NCI-H446 treated with DMSO at 0.1 percent for 48 hours (cell line): ENCODE data around the gene WDFY4.

Source experiments
- DNase-seq: peaks from one replicate; lab custom pipeline; 2025; lab: John Stamatoyannopoulos, UW

WDFY4 gene

DNA sequence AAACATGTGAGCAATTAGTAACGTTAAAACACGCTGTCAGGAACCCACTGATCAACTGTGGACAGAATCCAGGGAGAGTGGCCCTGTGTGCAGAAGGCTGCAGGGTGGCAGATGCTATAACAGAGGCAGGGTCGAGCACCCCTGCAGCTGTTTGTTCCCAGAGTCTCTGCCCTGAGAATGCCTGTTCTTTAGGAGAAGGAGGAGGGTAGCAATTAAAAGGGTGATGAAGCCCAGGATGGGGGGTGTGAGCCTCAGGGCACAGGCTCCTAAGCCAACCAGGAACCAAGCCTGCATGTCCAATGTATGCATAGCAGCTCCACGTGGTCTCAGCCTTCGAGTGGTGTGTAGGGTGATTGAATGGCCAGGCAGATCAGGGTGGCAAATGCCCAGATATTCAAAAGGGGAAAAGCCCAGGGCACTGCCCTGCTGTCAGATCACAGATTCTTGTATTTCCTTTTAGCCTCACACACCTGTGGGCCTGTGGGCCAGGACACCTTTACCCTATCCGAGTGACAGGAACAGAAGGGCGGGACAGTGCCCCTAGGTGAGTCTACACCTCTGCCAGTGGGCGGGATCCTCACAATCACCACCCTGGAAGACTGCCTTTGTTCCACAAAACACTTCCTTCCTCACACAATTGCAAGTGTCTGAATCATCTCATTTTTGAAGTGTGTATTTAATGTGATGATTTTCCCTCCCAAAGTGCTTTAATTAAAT lies 7.3 kb downstream of the WDFY4 start:
- DNase-seq, result no peak

DNA sequence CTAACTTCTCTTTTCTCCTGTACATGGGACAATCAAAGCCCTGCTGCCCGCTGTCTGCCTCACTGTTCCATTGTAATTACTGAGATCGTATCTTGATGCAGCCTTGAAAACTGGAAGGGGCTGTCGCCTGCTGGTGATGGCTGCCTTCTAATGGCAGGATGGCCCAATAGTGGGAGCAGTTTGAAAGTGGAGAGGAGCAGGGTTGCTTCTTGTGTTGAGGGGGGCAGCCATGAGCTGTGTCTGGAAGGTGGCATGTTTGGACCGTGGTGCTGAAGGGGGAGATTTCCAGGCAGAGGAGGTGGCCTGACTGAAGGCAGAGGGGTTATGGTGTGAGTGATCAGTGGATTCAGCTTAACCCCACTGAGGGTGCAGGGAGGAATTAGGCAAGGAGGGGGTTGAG lies 8.1 kb downstream of the WDFY4 start:
- no peak for DNase-seq

DNA sequence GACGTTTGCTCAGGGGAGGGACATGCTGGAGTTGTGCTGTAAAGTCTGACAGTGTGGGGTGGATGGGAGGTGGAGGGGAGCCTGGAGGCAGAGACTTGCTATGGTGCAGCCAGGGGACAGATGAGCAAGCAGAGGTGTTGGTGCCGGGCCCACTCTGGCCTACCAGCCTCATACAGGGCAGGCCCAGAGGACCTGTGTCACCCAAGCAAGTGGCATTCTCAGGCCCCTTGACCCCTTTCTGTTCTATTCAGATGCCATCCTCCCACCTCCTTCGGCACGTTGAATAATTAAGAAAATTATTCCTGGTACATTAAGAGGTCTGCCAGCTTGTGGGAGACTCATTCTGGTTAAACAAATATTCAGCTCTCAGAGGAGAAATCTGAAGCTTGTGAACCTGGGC lies 8.5 kb downstream of the WDFY4 start:
- no peak for DNase-seq

DNA sequence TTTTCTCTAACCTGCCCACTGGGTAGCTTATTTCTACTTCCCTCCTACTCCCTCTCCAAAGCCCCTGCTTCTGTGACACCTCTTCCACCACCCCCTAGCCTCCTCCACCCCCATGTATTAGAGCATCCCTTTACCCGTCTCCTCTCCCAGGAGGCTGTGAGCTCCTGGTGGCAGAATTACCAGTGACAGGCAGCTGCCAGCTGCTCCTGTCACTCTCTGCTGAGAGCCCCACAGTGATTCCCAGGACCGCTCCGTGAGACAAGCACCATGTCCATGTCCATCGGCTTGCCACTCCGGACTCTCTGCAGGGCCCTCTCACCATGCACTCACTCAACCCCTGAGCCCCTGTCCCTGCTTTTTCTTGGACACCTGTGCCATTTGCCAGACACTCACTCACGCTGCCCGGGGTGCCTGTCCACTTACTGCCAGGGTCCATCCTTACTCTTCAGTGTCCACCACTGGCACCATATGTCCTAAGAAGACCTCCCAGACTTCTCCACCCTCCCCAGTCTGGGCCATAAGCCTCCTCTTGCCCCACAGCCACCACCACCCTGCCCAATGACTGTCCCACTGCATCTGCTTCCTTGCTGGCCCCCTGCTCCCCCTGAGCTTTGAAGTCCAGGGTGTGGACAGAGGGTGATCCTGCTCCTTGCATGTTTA lies 9.8 kb downstream of the WDFY4 start:
- no peak for DNase-seq

DNA sequence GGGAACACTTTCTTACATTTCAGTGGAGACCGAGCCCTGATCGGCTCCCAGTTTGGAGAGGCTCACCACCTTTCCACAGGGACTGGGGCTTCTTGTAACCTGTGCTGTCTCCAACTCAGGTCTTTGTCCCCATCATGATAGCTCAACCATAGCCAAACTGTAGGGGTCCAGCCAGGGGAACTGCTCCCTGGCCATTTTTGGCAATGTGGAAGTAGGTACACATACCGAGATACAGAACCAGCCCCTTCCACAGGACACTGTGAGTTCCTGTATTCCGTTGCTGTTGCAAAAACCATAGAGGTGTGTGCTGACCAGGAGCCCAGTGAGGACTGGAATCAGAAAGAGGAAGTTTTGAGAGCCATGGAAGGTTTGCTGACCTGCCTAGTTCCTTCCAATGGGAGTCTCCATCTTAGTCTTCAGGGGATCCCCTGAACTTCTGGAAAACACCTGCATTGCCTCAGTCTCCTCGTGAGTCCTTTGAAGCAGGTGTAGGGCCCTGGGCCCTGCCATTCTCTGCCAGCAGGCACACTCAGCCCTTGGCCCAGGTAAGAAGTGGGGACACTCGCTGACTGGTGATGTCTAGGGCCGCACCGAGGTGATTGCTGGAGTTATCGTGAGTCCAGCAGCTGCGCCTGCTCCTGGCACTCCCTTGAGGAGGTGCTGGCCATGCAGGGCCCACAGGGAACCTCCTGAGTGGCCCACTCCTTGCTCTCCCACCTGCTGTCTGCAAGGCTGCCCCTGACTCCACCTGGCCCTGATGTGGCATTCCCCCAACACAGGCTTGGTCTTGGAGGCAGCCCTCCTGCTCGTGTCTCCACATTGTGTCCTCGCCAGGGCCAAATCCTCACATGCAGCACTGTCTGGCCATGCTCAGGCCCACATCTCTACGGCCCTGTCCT lies 11.2 kb downstream of the WDFY4 start:
- DNase-seq, result no peak

DNA sequence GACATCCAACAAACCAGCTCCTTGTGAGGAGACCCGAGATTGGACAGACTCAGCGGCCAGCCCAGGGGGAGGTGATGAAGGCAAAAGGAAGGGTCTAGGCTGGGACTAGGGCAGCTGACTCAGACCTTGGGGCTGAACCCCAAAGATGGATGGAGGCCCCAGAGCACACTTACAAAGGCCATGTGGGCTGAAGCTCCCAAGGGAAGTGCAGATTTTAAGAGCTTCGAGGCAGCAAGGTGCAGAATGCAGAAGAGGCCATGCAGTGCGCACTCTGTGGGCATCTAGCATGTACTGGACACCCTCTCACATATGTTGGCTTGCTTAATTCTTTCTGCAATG lies 11.8 kb downstream of the WDFY4 start:
- no peak for DNase-seq

DNA sequence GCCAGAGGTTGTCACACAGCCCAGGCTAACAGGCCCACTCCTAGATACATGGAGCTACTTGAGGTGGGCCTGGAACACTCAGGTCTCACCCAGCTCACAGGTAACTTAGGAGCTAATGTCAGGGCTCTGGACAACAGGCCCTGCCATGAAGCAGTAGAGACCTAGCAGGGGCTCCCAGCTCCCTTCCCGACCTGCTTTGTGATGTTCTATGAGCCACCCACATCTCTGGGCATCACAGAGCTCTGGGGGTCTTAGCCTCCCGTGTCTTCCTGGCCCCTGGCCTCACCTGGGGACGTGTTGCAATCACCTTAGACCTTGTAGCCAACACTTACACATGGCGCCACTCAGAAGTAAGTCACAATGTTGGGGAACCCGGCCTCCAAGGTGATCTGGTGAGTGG lies 12.4 kb downstream of the WDFY4 start:
- DNase-seq, result no peak

DNA sequence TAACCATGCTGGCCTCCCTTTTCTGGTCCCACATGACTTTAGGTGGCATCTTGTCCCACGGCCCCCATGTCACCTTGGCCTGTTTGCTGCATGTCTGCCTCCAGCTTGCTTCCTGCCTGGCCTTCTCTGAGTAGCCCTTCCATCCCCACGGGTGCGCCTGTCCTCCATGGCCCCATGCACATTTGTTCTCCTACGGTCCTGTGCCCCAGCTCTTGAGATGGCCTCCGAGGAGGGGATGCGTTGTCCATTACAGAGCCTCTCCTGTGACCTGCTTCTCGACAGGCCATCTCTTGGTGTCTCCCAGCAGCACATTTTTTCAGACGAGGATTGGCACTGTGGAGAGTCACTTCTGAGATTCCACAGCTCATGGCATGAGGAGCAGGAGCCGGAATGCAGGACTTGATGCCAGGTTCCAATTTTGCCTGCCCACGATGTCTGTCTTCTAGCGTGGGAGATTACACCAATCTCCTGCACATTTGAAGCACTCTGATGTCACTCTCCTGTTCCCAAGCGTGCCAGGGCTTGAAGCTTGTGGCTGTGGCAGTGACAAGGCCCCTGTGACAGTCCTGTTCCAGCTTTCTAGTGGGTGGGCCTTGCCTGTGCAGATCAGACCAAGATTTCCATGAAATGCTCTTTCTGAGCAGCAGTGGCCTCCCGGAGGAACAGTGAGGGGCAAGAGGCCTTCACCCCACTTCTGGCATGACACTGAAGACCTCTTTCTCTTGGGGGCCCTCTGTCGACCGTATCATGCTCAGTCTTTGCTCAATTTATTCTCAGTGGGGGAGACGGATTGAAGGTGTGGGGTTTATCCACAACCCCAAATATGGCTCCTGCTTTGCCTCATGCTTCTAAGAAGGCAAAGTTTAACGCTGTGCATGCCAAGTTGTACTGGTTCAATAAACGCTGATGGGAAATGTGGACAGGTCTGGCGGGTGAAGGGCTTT lies 13.4 kb downstream of the WDFY4 start:
- DNase-seq, result no peak

DNA sequence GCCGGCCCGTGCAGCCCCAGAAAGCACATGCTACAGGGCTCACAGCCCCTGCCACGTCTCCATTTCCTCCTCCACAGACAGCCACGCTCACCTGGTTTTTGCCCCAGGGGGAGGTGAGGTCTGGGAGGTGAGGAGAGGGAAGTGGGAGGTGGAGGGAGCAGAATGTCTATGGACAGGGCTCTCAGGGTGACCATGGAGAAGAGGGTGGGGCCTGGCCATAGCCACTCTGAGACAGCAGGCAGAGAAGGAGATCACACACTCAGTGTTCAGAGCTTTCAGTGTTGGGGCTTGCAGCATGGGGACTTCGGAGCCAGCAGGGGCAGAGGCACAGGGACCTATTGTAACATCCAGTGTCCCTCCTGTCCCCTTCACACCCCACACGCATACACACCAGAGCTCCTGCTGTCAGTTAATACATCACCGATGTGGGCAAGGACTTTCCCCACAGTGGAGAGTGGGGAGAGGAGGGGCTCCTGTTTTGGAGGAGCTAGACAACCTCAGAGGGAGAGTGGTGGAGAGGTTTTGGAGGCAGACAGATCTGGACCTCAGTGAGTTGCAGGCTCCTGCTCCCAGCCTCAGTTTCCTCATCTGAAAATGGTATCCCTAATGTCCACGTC lies 14.4 kb downstream of the WDFY4 start:
- no peak for DNase-seq

DNA sequence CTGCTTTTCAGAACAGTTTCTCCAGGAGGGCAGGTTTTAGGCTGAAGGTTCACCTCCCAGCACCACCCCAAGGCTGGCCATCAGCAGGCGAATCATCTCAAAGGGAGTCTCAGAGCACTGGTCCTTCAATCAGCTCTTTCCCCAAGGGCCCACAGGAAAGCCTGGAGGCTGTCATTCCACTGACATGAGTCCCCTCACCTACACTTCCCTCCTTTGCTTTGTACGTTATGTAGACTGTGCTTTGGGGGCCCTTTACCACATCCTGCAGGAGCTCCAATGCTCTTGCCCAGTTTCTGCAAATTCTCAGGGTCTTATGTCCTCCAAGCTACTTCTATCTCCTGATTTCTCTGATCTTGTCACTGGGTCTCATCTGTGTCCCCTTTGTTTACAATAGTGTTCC lies 15.4 kb downstream of the WDFY4 start:
- no peak for DNase-seq

DNA sequence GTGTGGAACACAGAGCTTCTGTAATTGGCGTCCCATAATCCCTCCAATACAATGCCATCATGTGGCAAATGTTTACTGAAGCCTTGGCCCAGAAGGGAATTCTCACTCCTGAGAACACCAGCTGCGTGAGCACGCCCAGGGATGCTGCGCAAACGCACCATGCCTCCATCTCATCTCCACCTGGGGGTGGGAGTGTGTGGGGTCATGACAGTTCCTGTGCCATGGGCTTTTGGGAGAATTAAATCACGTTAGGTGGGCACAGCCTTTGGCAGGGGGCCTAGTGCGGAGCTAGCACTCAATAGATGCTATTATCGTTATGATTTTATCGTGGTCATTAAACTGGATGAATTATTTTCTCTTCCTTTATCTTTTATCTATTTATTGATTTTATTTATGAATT lies 15.8 kb downstream of the WDFY4 start:
- no peak for DNase-seq

DNA sequence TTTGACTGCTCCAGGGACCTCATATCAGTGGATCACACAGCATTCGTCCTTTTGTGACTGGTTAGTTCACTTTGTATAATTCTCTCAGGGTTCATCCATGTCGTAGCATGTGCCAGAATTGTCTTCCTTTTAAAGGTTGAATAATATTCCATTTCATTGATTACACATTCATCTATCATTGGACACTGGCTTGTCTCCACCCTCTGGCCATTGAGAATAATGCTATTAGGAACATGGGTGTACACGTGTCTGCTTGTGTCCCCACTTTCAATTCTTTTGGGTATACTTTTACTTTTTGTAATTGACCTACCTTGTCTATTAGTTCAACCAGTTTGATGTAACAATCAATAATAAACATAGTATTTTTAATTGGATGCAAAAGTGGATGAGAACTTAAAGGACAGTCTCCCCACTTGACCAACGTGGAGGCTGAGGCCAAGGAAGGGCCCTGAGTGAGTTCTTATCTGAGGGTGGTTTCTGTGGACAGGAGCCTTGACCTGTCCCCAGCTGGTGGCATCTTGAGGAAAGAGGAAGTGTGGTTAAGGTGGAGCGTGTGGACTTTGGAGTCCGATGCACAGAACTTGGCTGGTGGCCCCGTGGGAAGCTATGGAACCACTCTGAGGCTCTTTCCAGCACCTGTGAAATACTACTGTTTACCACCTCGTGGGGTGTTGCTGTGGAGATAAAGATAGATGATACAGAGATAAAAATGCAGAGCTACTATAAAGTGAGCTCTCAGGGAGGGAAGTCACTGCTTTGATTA lies 16.6 kb downstream of the WDFY4 start:
- no peak for DNase-seq

DNA sequence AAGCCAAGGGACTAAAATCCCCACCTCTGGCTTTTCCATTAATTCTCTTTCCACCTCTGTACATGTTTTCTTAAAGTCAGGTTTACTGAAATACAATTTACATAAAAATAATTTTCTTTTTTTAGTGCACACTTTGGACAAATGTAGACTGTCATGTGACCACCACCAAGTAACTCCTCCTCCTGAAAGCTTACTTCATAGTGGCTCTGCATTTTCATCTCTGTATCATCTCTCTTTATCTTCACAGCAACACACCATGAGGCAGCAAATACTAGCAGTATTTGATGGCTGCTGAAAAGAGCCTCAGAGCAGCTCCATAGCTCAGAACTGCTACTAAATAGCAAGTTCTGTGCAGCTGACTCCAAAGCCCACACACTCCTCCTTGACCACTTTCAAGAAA lies 17.3 kb downstream of the WDFY4 start:
- DNase-seq, result no peak

DNA sequence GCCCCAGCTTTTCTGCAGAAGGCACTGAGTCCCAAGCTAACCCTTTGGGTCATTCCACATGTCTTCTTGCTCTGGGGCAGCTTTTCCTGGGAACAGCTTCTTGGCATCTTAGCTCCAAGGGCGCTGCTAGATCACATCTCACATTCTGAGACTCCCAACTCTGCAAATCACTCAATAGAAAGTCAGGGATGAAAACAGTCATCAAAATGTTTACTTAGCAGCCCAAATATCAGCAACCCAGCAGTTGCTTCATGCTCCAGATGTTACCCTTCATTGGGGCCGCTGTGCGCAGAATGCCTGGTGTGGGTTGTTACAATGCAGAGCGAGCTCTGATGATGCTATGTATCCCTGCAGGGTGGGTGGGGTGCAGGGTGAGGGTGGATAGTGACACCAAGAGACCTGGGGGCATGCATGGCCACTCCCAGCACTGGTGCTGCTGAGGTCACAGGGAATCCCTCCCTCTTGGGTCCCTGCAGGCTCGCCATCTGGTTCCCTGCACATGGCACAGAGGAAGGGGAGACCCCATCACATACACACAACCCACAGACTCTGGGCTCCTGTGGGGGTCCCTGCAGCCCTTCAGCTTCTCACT lies 19.0 kb downstream of the WDFY4 start:
- no peak for DNase-seq

DNA sequence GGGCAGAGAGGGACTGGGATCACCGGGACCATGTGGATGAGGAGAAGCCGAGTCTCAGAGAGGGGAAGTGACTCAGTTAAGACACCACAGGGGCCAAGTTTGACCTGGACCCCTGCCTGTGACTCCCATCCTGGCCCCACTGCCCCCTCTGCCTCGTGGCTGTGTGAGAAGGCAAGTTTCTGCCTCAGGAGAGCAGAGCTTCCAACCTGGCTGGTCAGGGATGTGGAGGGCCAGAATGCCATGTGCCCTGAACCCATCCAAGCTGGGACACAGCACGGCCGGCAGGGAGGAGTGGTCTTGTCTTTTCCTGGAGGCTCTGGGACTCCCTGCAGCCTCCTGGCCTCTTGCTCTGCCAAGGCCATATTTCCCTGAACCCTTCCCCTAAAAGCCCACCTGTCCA lies 19.5 kb downstream of the WDFY4 start:
- no peak for DNase-seq

DNA sequence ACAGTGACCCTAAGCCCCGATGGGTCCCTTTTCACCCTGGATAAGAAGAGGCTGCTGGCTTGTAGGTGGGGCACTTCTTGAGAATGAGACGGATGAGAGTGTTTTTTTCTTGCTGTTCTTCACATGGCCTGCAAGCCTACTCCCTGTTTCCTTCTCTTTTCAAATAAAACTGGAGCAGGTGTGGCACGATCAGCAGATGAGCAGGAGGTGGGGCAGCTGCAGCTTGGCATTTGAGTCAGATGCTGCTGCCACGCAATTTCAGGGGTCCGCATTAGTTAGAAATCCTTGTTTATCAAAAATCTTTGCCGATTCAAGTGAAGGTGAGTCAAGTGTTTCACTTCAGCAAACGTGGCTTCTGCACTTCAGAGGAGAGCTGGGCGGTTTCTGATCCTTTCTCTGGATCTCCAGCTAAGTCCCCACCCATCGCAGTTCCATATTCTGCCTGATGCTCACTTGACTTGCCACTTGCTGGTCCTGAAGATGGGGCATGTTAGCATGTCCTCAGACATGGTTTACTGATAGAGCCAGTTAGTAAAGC lies 20.8 kb downstream of the WDFY4 start:
- DNase-seq, result no peak

DNA sequence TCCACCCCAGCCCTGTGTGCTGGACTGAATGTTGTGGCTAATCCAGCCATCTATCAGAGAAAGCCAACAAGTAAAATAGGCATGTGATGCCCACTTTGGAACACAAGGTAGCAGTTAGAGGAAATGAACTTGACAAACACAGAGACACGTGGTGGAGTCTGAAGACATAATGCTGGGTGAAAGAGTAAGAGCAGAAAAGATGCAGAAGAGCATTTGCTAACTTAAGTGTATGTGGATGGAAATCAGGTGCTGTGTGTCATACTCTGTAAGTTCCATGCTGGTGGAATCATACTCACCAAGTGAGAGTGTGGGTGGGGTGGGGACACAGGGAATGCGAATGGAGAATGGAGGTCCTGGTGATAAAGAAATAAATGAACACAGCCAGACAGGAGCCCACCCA lies 22.8 kb downstream of the WDFY4 start:
- DNase-seq, result no peak

DNA sequence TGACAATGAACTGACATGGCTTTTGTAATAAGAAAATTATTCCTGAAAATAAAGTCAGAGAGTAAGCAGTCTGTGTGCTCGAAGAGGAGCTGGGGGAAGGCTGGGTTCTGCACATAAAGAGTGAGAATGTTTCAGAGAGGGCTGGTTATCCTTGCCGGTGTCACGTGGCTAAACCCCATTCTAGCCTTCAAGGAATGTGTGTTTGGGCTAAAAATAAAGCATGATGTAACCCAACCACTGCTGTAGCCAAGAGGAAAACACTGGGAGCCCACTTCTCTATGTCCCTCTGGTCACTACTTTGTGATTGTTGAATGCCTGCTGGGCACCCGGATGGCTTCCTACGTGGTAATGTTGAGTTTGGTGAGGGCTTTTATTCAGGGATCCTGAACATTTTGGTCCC lies 23.5 kb downstream of the WDFY4 start:
- DNase-seq, result no peak

DNA sequence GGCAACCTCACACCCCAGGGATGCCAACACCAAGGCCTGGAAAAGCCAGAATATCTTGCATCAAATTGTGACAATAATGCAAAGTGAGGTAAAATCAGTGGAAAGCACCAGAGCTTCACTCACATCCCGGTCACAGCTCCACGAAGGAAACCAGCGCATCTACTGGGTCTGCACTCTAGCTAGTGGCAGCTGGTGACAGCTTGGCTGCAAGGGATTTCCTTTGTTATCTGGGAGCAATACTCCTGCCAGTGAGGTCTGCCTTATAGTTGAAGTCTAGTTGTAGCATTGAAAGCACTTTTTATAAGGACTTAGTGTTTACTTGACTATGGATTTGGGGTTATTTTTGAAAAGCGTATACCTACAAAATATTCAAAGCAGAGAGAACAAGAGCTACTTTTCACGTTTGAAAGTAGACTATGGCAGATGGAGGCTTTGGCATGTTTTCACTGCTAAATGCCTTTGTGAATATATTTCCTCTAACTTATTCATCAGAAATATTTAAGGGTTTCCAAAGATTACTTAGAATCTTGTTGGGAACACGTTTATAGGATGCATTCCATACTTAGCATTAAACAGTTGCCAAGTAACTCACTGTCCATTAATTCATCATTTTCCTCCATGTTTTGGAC lies 26.1 kb downstream of the WDFY4 start:
- no peak for DNase-seq

DNA sequence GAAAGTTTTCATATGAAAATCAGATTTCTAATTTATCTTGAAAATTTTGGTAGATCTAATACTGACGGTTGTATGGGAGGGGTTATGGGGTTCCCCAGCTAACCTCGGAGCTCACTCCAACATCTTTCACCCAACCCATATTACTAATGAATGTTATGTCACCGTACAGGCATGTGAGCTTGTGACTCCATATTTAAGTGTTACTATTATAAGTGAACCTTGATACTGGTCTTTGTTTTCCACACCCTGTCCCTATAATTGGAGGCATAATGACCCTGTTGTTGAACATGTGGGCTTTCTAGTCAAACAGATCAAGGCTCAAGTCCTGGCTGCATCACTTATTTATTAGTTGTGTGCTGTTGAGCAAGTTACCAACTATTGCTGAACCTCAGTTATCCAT lies 27.2 kb downstream of the WDFY4 start:
- DNase-seq, result no peak
